ENCODE measurements around the gene SPATA20. TPM values are rescaled to one million over a fixed set of nuclear protein-coding genes. Genes with fewer than 3 reads are reported as not detected.

SPATA20 gene
- total RNA-seq, 1 donor from 2014 or later, result 45.9 TPM

- no peak for DNase-seq (ENCODE audit: low read depth)
These were observed 47.3 kb downstream of the SPATA20 start for GRCh38 chr17:50594128-50594823.

DNA sequence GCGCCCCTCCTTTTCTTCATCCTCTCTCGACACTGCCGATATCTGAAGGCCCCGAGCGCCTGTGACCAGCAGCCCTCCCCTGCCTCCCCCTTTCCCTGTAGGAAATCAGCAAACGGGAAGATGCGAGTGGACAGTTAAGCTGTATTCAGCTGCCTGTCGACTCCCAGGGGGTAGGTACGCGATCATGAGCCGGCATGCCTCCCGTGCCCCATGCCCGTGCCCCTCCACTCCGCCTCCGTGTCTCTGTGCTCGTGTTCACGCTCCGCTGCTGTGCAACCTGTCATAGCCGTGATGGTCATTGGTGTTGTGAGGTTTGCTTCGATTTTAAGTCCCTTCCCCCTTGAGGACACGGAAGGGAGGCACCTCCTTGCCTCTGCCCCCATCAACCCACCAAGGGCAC, 47.9 kb downstream of the SPATA20 start:
- no peak for DNase-seq (ENCODE audit: low read depth)

DNA sequence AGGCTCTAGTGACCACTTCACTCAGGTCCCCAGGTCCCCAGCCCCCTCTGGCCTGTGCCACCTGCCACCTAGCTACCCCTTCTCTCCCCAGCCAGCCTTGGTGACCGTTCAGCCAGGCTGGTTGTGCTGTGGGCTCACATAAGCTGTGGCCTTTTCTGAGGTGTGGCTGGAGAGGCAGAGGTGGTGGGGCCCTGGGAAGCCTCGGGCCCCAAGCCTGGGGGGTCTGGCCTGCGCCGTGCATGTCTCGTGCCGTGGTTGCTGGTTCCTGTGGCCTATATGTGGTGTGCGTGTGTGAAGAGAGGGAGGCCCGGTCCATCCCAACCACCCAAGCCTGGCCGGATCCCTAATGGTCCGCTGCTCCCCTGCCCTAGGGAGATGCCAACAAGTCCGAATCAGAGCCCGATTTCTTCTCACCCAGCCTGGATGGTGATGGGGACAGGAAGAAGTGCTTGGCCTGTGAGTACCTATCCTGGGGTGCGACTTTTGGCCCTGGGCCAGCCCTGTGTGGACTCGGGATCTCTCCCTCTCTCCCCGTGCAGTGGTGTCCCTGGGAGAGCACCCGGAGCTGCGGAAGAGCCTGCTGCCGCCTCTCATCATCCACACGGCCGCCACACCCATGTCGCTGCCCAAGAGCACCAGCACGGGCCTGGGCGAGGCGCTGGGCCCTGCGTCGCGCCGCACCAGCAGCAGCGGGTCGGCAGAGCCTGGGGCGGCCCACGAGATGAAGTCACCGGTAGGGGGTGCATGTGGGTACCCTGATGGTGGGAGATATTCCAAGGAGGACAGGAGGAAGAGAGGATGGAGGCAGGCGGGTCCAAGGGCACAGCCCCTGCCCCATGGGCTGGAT, 49.4 kb downstream of the SPATA20 start:
- DNase-seq (ENCODE audit: low read depth), result no peak

GRCh38 chr17:50598487-50598886, 51.5 kb downstream of the SPATA20 start:
- no peak for DNase-seq (ENCODE audit: low read depth)

DNA sequence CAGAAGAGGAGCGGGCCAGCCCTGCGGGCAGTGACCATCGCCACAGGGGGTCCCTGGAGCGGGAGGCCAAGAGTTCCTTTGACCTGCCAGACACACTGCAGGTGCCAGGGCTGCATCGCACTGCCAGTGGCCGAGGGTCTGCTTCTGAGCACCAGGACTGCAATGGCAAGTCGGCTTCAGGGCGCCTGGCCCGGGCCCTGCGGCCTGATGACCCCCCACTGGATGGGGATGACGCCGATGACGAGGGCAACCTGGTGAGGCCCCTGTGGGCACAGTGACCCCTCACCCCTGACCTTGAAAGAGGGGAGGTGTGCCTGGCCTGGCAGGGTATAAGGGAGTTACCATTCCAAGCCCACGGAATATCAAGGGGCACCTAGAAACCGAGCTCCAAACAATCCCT, 52.6 kb downstream of the SPATA20 start:
- no peak for DNase-seq (ENCODE audit: low read depth)

DNA sequence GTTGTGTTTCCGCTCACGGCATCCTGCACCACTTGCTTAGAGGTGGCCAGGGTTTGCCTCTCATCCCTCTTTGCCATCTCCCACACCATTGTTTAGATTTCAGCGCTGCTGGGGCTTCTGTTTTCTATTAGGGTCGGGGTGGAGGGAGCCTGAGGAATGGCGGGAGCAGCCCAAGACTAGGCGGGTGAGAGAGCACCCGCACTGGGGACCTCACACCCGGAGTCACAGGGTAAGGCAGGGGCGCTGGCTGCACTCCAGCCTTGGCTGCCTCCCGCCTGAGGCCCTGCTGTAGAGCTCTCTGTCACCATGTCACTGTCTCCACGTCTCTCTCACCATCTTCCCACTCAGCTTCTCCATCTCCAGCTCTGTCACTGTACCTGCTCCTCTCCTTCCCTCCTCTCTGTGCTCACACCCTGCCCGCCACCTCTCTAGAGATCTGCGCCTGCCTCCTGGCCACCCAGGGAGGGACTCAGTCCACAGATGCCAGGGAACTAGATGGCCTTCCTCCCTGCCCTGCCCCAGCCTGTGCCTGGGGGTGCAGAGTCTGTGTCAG, 54.9 kb downstream of the SPATA20 start:
- DNase-seq (ENCODE audit: low read depth), result no peak

GRCh38 chr17:50602836-50603235, 55.9 kb downstream of the SPATA20 start:
- no peak for DNase-seq (ENCODE audit: low read depth)

- DNase-seq (ENCODE audit: low read depth), result no peak
These were observed 56.4 kb downstream of the SPATA20 start for GRCh38 chr17:50603340-50603739.

DNA sequence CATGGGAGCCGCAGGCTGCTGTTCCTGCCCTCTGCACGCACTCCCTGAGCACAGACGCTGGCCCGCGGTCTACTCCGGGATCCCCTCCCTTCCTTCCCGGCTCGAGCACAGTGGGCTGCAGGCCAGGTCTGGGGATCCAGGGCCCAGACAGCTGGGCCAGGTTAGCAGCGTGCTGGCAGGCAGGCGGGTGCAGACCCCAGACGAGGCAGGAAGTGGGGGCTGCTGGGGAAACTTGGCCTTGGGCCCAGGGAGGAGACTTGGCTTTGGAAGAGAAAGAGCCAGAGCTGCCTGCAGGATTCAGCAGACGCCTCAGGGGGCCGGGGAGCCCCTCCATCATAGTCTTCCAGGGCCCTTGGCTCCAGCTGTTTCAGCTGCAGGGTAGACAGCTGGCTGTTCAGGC, 57.5 kb downstream of the SPATA20 start:
- peak; percentile 26 for DNase-seq (ENCODE audit: low read depth)

DNA sequence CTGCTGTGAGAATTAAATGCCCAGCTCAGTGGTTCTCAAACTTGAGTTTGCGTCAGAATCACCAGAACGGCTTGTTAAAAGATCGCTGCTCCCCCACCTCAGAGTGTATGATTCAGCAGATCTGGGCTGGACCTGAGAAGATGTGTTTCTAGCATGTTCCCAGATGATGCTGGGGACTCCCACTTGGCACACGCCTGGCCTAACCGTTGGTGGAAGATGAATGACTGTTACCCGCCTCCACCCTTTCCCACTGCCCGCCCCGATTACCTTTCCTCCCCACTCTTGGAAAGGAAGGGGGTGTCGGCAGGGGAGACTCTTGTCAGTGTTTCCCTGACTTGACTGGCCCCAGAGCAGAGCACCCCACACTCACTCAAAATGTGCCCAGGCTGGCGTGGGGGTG, 58.5 kb downstream of the SPATA20 start:
- DNase-seq (ENCODE audit: low read depth), result no peak

Other genes with a start within 250 kb of the SPATA20 start
- 21.4 and 26.0 TPM in 2 replicates for gene XYLT2, start 201.0 kb upstream of the SPATA20 start, total RNA-seq
- 51.6 and 63.9 TPM in 2 replicates for gene MRPL27, start 174.0 kb upstream of the SPATA20 start, total RNA-seq
- gene EME1, start 173.9 kb upstream of the SPATA20 start, total RNA-seq, result 0.62 and 0.68 TPM in 2 replicates
- gene LRRC59, start 149.7 kb upstream of the SPATA20 start, total RNA-seq, result 64.2 and 94.5 TPM in 2 replicates
- gene ACSF2, start 121.0 kb upstream of the SPATA20 start, total RNA-seq, result 20.8 and 29.9 TPM in 2 replicates
- not detected in 2 replicates for gene CHAD, start 78.3 kb upstream of the SPATA20 start, total RNA-seq
- 34.2 and 39.3 TPM in 2 replicates for gene RSAD1, start 68.3 kb upstream of the SPATA20 start, total RNA-seq
- 0.35 and 0.52 TPM in 2 replicates for gene MYCBPAP, start 38.7 kb upstream of the SPATA20 start, total RNA-seq
- gene EPN3, start 14.4 kb upstream of the SPATA20 start, total RNA-seq, result not detected in 2 replicates
- gene CACNA1G, start 13.5 kb downstream of the SPATA20 start, total RNA-seq, result 0.03 and 0.10 TPM in 2 replicates
- gene ABCC3, start 87.7 kb downstream of the SPATA20 start, total RNA-seq, result 1.6 and 2.0 TPM in 2 replicates
- gene ANKRD40, start 160.7 kb downstream of the SPATA20 start, total RNA-seq, result 40.3 and 48.0 TPM in 2 replicates
- 65.1 and 70.5 TPM in 2 replicates for gene LUC7L3, start 172.4 kb downstream of the SPATA20 start, total RNA-seq
- gene ANKRD40CL, start 220.3 kb downstream of the SPATA20 start, total RNA-seq, result not detected in 2 replicates

All from myocyte (in vitro differentiated cells).